AML-193 (cell line): Measurements from ENCODE around the gene CPM.
"Not testable (repeated sequence)": the region's sequence is repeated elsewhere in the genome, so short reads cannot be mapped to it uniquely, and the experiment has no call there.

Source experiments
- DNase-seq, 2 experiments: peaks; one replicate each; lab custom pipeline; 2025; lab: John Stamatoyannopoulos, UW

Gene CPM

GRCh38 chr12:68806488-68807237, 126.3 kb downstream of the CPM start:
- DNase-seq = no peak

DNA sequence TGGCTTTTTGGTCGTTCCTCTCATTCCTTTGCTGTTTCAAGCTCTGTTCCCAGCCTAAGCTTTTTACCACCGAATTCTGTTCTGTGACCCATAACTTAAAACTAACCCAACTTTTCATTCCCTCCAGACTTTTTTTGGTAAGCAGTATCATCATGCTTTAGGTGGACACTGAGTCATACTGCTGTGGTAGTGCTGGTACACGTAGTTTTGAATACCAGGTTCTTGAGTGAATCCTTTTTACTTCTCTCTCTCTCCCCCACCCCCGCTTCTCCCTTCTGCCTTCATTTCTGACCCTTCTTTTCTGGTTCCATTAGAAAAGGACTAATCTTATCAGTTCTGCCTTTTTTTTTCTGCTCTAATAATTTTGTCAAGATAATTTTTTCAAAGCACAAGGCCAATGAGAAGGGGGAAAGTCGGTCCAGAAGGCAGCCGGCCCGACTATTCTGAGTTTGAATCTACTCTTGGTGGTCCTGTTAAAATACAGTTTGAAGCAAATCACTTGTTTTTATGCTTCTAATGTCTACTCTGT, 127.3 kb downstream of the CPM start:
- no peak for DNase-seq

DNA sequence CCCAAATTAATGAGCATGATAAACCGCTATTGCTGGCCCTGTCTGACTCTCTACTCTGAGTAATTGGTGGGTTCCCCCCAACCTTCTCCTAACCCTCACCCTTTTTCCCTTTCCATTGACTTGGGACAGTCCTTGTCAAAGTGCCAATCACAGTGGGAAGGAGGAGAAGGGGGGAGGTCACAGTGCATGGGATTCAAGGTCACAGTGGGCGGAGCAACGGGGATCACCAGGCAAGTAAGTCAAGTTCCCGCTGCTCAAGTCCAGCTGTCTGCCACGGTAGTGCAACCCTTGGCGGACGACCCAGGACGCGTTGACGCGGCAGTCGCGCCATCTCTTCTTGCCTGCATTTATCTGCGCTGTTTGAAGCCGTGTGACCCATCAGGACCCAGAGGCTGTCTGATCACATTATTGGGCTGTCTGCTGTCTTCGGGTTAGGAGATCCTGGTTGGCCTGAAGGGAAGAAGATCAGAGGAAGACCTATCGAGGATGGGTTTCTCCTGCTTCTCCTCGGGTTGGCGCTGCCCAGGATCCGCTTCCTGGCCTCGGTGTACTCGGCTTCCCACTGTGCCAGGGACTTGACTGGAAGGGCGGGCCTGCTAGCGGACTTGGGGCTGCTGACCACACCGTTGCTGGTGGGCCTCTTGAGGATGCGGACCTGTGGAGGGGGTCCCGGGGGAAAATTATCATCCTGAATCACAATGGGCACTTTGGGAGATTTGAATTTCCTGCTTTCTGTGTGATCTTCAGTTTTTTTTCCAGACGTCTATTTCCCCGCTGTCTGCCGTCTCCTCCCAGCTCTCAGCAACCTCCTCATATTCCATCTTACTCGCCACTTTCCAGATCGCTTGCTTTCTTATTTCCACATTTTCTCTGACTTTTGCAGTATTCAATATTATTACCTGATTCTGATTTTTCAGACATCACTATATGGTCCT, 128.0 kb downstream of the CPM start:
- no peak for DNase-seq

DNA sequence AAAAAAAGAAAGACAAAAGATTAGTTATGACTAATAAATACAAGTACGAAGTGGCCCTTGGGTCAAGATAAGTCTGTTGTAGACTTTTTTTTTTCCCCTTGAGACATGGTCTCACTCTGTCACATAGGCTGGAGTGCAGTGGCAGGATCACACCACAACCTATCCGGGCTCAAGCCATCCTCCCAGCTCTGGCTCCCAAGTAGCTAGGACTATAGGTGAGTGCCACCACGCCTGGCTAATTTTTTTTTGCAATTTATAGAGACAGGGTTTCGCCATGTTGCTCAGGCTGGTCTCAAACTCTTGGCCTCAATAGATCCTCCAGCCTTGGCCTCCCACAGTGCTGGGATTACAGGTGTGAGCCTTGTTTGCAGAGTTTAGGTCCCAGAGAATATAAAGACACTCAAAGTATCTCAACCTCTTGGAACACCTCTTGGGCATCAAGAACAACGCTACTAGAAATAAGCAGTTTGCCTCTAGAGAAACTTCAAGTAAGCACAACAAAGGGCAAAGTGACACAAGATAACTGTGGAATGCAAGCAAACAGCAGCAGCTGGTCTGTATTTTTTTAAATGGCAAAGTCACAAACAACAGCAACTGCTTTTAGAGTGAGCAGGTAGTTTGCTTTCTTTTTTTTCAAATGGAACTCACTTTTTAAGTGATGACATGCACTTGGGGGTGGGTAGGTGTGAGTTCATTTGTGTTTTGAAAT, 128.9 kb downstream of the CPM start:
- no peak for DNase-seq

DNA sequence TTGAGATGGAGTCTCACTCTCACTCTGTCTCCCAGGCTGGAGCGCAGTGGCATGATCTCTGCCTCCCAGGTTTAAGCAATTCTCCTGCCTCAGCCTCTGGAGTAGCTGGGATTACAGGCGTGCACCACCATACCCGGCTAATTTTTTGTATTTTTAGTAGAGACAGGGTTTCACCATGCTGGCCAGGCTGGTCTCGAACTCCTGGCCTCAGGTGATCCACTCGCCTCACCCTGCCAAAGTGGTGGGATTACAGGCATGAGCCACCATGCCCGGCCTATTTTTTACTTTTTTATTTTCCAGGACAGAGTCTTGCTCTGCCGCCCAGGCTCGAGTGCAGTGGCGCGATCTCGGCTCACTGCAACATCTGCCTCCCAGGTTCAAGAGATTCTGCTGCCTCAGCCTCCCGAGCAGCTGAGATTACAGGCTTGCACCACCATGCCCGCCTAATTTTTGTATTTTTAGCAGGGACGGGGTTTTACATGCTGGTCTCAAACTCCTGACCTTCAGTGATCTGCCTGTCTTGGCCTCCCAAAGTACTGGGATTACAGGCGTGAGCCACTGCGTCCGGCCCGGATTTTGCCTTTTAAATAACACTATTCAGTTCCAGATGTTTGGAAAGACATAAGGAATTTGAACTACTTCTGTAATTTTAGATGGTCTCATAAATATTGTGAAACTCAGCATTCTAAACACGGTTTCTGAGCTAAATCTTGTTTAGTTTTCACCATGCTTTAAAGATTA, 129.9 kb downstream of the CPM start:
- DNase-seq = not testable (repeated sequence)

DNA sequence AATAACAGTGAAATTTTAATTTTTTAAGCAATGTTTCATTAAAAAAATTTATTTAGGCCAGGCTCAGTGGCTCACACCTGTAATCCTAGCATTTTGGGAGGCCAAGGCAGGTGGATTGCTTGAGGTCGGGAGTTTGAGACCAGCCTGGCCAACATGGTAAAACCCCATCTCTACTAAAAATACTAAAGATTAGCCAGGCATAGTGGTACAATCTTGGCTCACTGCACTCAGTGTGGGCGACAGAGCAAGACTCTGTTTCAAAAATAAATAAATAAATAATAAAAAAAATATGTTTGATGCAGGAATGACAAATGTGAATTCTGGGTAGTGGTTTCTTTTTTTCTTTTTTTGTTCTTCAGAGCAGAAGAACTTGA, 130.6 kb downstream of the CPM start:
- DNase-seq = not testable (repeated sequence)
